Measurements from ENCODE around the gene EXD3. TPM values are rescaled to one million over a fixed set of nuclear protein-coding genes. Genes with fewer than 3 reads are reported as not detected.

Gene EXD3
- total and polyA plus RNA-seq, 2 of the 13 experiments (the other 11 are each of a cell fraction or from before 2014, with no cell fraction given) = 2.7 to 4.8 TPM

DNA sequence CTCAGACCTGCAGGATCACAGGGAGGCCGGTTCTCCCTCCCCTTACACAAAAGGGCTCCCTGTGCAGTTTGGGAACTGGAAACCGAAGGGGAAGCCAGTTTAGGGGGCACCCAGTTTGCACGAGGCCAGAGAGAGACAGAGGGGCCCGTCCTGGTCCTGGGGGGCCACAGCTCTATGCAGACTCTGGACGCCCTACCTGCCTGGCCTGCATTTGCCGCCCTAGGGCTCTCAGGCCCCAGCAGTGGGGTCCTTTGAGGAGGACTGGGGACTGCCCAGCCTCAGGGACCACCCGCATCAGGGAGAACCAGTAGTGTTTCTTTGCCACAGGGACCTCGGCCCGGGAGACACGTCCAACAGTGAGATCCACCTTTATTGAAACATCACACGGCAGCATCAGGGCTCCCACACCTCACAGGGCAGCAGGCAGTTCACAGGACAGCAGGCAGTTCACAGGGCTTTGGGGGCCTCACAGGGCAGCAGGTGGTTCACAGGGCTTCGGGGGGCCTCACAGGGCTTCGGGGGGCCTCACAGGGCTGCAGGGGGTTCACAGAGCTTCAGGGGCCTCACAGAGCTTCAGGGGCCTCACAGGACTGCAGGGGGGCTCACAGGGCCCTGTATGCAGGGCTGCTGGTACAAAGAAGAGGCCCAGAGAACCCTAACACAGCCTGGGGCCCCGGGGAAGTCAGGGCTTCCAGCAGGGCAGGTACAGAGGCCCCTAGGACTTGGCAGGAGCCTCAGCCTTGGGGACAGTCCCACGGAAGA, 36.8 kb upstream of the EXD3 start (continued):
- TF ChIP-seq ZNF644 (CRISPR knock-in tag; IDR thresholded peaks at IDR 0.05; ENCODE audit: low read depth) (no peak), SMC3 (IDR thresholded peaks at IDR 0.05; ENCODE audit: low read length) (no peak), CBX1 (IDR thresholded peaks at IDR 0.05; ENCODE audit: low read depth) (no peak), ZNF232 (CRISPR knock-in tag; IDR thresholded peaks at IDR 0.05; ENCODE audit: borderline replicate concordance) (no peak), ZNF512 (CRISPR knock-in tag; IDR thresholded peaks at IDR 0.05) (no peak), ZNF839 (CRISPR knock-in tag; IDR thresholded peaks at IDR 0.05; ENCODE audit: borderline replicate concordance) (no peak), ZSCAN31 (CRISPR knock-in tag; IDR thresholded peaks at IDR 0.05; ENCODE audit: low read depth) (0 out of 2 replicates have a peak, but pooled peaks have one; percentile 42), GABPB1 (CRISPR knock-in tag; IDR thresholded peaks at IDR 0.05) (0 out of 2 replicates have a peak, but pooled peaks have one; percentile 5), RFX3 (CRISPR knock-in tag; IDR thresholded peaks at IDR 0.05) (no peak), ZNF776 (CRISPR knock-in tag; IDR thresholded peaks at IDR 0.05) (no peak), RFXAP (CRISPR knock-in tag; IDR thresholded peaks at IDR 0.05; ENCODE audit: borderline replicate concordance) (no peak; the same call in 1 of the 2 replicates), SPEN (CRISPR knock-in tag; IDR thresholded peaks at IDR 0.05; ENCODE audit: low read depth) (0 out of 2 replicates have a peak, but pooled peaks have one; percentile 35), TEF (CRISPR knock-in tag; IDR thresholded peaks at IDR 0.05) (no peak), DNMT1 (CRISPR knock-in tag; IDR thresholded peaks at IDR 0.05) (no peak), NR2F1 (CRISPR knock-in tag; IDR thresholded peaks at IDR 0.05) (no peak), ZNF367 (CRISPR knock-in tag; IDR thresholded peaks at IDR 0.05; ENCODE audit: borderline replicate concordance) (no peak)
- TF ChIP-seq, protein P1, sequence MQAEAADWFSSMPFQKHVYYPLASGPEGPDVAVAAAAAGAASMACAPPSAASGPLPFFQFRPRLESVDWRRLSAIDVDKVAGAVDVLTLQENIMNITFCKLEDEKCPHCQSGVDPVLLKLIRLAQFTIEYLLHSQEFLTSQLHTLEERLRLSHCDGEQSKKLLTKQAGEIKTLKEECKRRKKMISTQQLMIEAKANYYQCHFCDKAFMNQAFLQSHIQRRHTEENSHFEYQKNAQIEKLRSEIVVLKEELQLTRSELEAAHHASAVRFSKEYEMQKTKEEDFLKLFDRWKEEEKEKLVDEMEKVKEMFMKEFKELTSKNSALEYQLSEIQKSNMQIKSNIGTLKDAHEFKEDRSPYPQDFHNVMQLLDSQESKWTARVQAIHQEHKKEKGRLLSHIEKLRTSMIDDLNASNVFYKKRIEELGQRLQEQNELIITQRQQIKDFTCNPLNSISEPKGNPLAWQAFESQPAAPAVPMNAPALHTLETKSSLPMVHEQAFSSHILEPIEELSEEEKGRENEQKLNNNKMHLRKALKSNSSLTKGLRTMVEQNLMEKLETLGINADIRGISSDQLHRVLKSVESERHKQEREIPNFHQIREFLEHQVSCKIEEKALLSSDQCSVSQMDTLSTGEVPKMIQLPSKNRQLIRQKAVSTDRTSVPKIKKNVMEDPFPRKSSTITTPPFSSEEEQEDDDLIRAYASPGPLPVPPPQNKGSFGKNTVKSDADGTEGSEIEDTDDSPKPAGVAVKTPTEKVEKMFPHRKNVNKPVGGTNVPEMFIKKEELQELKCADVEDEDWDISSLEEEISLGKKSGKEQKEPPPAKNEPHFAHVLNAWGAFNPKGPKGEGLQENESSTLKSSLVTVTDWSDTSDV (CRISPR knock-in tag; IDR thresholded peaks at IDR 0.05) = no peak
- TF ChIP-seq, protein P2, sequence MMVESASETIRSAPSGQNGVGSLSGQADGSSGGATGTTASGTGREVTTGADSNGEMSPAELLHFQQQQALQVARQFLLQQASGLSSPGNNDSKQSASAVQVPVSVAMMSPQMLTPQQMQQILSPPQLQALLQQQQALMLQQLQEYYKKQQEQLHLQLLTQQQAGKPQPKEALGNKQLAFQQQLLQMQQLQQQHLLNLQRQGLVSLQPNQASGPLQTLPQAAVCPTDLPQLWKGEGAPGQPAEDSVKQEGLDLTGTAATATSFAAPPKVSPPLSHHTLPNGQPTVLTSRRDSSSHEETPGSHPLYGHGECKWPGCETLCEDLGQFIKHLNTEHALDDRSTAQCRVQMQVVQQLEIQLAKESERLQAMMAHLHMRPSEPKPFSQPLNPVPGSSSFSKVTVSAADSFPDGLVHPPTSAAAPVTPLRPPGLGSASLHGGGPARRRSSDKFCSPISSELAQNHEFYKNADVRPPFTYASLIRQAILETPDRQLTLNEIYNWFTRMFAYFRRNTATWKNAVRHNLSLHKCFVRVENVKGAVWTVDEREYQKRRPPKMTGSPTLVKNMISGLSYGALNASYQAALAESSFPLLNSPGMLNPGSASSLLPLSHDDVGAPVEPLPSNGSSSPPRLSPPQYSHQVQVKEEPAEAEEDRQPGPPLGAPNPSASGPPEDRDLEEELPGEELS (CRISPR knock-in tag; IDR thresholded peaks at IDR 0.05) = no peak
- TF ChIP-seq, protein P3, sequence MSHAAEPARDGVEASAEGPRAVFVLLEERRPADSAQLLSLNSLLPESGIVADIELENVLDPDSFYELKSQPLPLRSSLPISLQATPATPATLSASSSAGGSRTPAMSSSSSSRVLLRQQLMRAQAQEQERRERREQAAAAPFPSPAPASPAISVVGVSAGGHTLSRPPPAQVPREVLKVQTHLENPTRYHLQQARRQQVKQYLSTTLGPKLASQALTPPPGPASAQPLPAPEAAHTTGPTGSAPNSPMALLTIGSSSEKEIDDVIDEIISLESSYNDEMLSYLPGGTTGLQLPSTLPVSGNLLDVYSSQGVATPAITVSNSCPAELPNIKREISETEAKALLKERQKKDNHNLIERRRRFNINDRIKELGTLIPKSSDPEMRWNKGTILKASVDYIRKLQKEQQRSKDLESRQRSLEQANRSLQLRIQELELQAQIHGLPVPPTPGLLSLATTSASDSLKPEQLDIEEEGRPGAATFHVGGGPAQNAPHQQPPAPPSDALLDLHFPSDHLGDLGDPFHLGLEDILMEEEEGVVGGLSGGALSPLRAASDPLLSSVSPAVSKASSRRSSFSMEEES (CRISPR knock-in tag; IDR thresholded peaks at IDR 0.05) = no peak
- TF ChIP-seq, protein P4, sequence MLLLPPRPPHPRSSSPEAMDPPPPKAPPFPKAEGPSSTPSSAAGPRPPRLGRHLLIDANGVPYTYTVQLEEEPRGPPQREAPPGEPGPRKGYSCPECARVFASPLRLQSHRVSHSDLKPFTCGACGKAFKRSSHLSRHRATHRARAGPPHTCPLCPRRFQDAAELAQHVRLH (CRISPR knock-in tag; IDR thresholded peaks at IDR 0.05; ENCODE audit: borderline replicate concordance, low read depth) = no peak
